ENCODE data around the gene PCDHGC4. TPM values are rescaled to one million over a fixed set of nuclear protein-coding genes. Genes with fewer than 3 reads are reported as not detected.

PCDHGC4 gene
- 1 to 10 TPM; 3.8 to 4.1 TPM for total RNA-seq

- peak within 1 kb of the TSS; percentile 21 for H3K4me3 ChIP-seq
- no peak for DNase-seq (ENCODE audit: low spot score)
- TF ChIP-seq POLR2AphosphoS5 (IDR thresholded peaks at IDR 0.05) = no peak
- no peak for TF ChIP-seq POLR2A (IDR thresholded peaks at IDR 0.05)
- no peak for TF ChIP-seq CTCF (IDR thresholded peaks at IDR 0.05)
- H3K27me3 ChIP-seq (replicated peaks; ENCODE audit: insufficient read depth) = no peaks in the 10 kb centered on the region
- H3K4me1 ChIP-seq (replicated peaks) = no peaks in the 10 kb centered on the region
- WGBS = 3% methylated on average over 39 of the region's 39 CpGs
- no peaks in the 10 kb centered on the region for H3K9me3 ChIP-seq
- intact Hi-C loops (cut with DNase I) = no loop called here
- H3K36me3 ChIP-seq = no peaks in the 10 kb centered on the region
- H3K27ac ChIP-seq = no peak within 1 kb of the TSS
These were observed at the start of gene PCDHGC4 for GRCh38 chr5:141484641-141485311. PCDHGC4 (plus strand) TSS chr5:141485030; CDS start chr5:141485174, 144 bp downstream.

GRCh38 chr5:141437221-141437620 is 47.6 kb upstream of the PCDHGC4 start:
- H3K36me3 ChIP-seq = no peaks in the 10 kb centered on the region
- intact Hi-C loops (cut with DNase I) = no loop called here
- TF ChIP-seq CTCF (IDR thresholded peaks at IDR 0.05) (no peak), POLR2AphosphoS5 (IDR thresholded peaks at IDR 0.05) (no peak), POLR2A (IDR thresholded peaks at IDR 0.05) (no peak)
- WGBS = 93% methylated on average over 2 of the region's 2 CpGs
- no peak for DNase-seq (ENCODE audit: low spot score)
- H3K27ac ChIP-seq = no peak overlapping the region
- no peaks in the 10 kb centered on the region for H3K9me3 ChIP-seq
- no peak overlapping the region for H3K4me3 ChIP-seq
- H3K27me3 ChIP-seq (replicated peaks; ENCODE audit: insufficient read depth) = no peaks in the 10 kb centered on the region
- no peaks in the 10 kb centered on the region for H3K4me1 ChIP-seq (replicated peaks)

- TF ChIP-seq CTCF (IDR thresholded peaks at IDR 0.05) (no peak), POLR2A (IDR thresholded peaks at IDR 0.05) (no peak), POLR2AphosphoS5 (IDR thresholded peaks at IDR 0.05) (no peak)
- no peaks in the 10 kb centered on the region for H3K27me3 ChIP-seq (replicated peaks; ENCODE audit: insufficient read depth)
- DNase-seq (ENCODE audit: low spot score) = no peak
- H3K4me3 ChIP-seq = no peak overlapping the region
- H3K4me1 ChIP-seq (replicated peaks) = no peaks in the 10 kb centered on the region
- H3K27ac ChIP-seq = no peak overlapping the region
- no peaks in the 10 kb centered on the region for H3K36me3 ChIP-seq
- no peaks in the 10 kb centered on the region for H3K9me3 ChIP-seq
- 68% methylated on average over 10 of the region's 10 CpGs for WGBS
- intact Hi-C loops (cut with DNase I) = no loop called here
These were observed 45.3 kb upstream of the PCDHGC4 start for GRCh38 chr5:141439411-141440141.

- DNase-seq (ENCODE audit: low spot score) = no peak
- H3K36me3 ChIP-seq = no peaks in the 10 kb centered on the region
- 90% methylated on average over 9 of the region's 9 CpGs for WGBS
- no peak overlapping the region for H3K4me3 ChIP-seq
- H3K4me1 ChIP-seq (replicated peaks) = no peaks in the 10 kb centered on the region
- TF ChIP-seq POLR2AphosphoS5 (IDR thresholded peaks at IDR 0.05) (no peak), POLR2A (IDR thresholded peaks at IDR 0.05) (no peak), CTCF (IDR thresholded peaks at IDR 0.05) (no peak)
- H3K9me3 ChIP-seq = no peaks in the 10 kb centered on the region
- intact Hi-C loops (cut with DNase I) = no loop called here
- no peaks in the 10 kb centered on the region for H3K27me3 ChIP-seq (replicated peaks; ENCODE audit: insufficient read depth)
- no peak overlapping the region for H3K27ac ChIP-seq
These were observed 44.5 kb upstream of the PCDHGC4 start for GRCh38 chr5:141440341-141440740.
